IPS-NIHi11 (cell line): ENCODE results near the gene TRAPPC3L.

ENCODE experiments used
- DNase-seq: peaks from one replicate; pipeline ENCODE4 v3.0.0; 2012; ENCODE audit warnings: mixed read lengths, low spot score

Gene TRAPPC3L

GRCh38 chr6:116463301-116463700 lies 82.2 kb downstream of the TRAPPC3L start:
- no peak for DNase-seq

- DNase-seq = peak; percentile 78
These were observed 83.3 kb downstream of the TRAPPC3L start for GRCh38 chr6:116461932-116462885.

GRCh38 chr6:116461331-116461931 lies 84.1 kb downstream of the TRAPPC3L start, which contains the start of gene CALHM6:
Gene CALHM6, plus strand, starts transcription at chr6:116461375. Its CDS starts 555 bp downstream, at chr6:116461930.
- DNase-seq = no peak

DNA sequence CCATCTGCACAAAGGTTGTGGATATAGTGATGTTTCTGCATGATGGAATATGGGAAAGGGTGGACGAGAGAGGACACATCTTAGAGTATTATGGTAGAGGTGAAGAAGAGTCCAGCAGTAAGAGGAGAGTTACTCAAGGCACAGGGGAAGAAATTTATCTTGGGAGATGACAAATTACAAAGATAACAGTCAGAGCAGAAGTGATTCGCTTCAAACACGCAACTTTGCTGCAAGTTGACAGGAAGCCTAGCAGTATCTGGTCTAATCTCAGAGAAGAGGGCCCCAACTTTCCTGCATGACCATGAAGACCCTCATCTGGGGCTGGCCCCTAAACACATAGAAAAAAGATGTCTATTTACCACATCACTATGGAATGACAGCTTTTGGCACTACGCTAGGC lies 85.6 kb downstream of the TRAPPC3L start:
- DNase-seq = no peak

DNA sequence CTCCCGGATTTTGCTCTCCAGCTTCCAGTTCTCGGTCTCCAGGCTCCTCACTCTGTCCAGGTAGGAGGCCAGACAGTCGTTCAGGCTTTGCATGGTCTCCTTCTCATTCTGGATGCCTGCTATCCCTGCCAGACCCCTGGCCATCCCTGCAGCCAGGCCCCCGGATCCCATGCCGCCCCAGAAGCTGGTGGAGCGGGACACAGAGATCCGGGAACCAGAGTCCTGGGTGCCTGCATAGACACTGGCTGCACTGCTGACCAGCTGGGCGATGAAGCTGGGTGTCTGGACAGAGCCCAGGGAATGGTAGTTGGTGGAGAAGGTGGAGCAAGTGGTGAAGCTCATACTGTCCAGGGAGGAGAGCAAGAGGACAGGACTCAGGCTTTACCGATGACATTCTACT lies 87.2 kb downstream of the TRAPPC3L start:
- no peak for DNase-seq

GRCh38 chr6:116456927-116457326 lies 88.6 kb downstream of the TRAPPC3L start:
- DNase-seq = no peak

DNA sequence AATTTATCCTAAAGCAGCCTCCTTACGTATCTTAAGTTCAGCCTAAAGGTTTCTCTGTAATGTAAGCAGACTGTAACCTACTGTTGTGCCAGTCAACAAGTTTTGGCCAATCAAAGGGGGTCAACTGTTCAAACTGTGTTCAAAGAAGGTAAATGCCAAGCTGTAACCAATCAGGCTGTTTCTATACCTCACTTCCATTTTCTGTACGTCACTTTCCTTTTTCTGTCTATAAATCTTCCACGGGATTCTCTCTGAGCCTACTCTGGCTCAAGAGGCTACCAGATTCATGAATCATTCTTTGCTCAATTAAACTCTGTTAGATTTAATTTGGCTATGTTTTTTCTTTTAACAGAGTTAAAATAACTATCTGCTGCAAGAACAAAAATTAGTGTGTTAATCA lies 89.4 kb downstream of the TRAPPC3L start:
- no peak for DNase-seq

DNA sequence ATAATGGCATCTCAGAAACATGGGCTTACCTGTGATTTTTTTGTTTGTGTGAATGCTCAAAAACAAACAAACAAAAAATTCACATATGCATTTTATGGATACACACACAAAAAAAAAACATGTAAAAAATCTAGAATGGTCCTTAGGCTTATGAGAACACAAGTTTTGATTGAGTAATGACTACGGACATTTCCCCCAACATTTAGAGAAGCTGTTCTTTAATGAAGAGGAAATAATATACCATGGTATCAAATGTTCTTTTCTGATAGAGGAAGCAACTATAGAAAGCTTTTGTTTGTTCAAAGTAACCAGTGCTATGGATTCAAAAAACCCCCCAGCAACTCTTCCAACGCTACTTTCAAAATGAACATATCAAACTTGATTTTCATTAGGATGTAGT lies 93.0 kb downstream of the TRAPPC3L start:
- DNase-seq = no peak

DNA sequence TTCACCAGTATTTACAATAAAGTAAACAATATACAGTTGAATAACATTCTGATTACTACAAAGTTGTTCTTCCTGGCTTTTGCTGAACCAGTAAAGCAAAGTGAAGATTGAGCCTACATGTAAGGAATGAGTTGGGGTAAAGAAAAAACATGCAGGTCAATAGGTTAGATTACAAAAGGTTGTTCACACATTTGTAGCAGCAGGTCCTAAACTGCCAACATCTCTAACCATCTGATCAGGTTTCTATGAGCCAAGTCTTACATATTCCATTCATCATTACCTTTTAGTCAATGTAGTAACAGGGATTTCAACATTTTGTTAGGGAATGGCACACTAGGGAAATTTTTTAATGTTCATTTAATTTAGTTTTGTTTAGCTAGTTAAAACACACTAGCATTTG lies 93.6 kb downstream of the TRAPPC3L start:
- DNase-seq = no peak

- no peak for DNase-seq
These were observed 94.4 kb downstream of the TRAPPC3L start for GRCh38 chr6:116450769-116451740.

DNA sequence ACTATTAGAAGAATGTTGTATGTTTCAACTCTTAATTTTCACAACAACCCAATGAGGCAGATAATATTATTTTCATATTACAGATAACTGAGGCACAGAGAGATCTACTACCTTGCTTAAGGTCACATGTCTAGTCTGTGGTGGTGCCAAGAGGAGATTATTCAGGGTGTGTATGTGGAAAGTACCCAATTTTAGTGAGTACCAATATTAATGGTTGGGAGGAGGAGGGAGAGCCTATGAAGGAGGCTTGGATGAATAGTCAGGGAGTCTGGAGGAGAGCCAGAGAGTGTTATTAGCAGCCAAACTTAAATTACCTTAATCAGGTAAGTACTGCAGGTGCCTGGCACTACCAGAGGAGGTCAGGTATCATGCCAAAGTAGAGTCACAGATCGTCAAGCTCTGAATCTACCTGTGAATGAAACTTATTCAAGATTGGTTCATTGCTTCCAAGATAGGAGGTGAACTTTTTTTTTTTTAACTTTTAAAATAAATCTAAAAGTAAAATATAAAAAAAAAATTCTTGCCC lies 95.2 kb downstream of the TRAPPC3L start:
- no peak for DNase-seq

DNA sequence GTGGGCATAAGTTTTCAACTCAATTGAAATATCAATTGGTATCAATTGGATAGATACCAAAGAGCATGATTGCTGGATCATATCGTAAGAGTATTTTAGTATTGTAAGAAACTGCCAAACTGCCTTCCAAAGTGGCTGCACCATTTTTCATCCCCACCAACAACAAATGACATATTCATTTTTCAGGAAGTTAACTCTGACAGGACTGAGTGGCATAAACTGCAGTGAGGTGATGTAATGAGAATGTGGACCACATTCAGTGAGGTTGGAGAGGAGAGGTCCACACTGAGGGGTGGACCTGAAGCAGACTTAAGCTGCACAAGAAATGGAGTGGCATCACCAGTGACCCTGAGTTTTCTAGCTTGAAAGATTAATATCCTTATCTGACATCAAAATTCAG lies 95.9 kb downstream of the TRAPPC3L start:
- DNase-seq = no peak

DNA sequence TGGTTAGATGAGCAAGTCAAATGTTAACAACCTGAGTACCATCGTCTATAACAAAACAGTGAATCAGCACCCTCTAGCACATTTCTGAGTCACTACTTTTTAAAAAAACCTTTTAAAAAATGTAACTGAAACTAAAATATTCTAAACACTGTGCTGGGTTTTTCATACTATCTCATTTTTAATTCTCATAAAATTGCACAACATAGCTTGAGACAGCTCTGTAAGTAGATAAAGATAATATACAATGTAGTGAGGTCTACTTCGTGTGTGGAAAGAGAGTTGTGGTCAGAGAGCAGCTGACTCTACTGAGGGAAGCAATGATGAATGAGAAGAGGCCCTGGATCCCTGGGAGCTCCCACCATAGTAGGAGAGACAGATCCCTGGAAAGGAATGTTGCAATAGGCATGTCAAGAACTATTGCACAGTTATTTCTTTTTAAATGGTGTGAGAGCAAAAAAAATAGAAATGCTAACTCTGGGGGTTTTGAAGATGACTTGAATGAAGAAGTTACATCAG lies 97.9 kb downstream of the TRAPPC3L start:
- no peak for DNase-seq

GRCh38 chr6:116447052-116447451 lies 98.4 kb downstream of the TRAPPC3L start:
- DNase-seq = no peak

GRCh38 chr6:116446399-116446798 lies 99.1 kb downstream of the TRAPPC3L start:
- no peak for DNase-seq

- DNase-seq = no peak
These were observed 100.4 kb downstream of the TRAPPC3L start for GRCh38 chr6:116445102-116445501.
